ENCODE results near the gene SEL1L.
"Not testable (repeated sequence)": the region's sequence is repeated elsewhere in the genome, so short reads cannot be mapped to it uniquely, and the experiment has no call there.

SEL1L gene

GRCh38 chr14:81523616-81524015 lies 10.0 kb downstream of the SEL1L start:
- DNase-seq, result peak in 1 of 3 donors; percentile 11

- peak in 1 of 3 donors; percentile 14 for DNase-seq
These were observed 10.6 kb downstream of the SEL1L start for GRCh38 chr14:81523016-81523415.

DNA sequence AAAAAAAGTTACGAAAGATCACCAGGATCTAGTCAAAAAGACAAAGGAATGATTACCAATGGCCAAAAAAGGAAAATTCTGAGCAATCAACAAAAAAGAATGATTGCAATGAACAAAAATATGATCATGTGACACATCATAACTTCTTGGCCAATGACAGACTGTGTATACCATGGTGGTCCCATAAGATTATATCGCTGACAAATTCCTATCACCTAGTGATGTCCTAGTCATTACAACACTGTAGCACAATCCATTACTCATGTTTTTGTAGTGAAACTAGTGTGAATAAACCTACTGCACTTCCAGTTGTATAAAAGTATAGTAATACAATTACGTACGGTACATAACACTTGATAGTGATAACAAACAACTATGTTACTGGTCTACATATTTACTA lies 12.3 kb downstream of the SEL1L start:
- no peak for DNase-seq

DNA sequence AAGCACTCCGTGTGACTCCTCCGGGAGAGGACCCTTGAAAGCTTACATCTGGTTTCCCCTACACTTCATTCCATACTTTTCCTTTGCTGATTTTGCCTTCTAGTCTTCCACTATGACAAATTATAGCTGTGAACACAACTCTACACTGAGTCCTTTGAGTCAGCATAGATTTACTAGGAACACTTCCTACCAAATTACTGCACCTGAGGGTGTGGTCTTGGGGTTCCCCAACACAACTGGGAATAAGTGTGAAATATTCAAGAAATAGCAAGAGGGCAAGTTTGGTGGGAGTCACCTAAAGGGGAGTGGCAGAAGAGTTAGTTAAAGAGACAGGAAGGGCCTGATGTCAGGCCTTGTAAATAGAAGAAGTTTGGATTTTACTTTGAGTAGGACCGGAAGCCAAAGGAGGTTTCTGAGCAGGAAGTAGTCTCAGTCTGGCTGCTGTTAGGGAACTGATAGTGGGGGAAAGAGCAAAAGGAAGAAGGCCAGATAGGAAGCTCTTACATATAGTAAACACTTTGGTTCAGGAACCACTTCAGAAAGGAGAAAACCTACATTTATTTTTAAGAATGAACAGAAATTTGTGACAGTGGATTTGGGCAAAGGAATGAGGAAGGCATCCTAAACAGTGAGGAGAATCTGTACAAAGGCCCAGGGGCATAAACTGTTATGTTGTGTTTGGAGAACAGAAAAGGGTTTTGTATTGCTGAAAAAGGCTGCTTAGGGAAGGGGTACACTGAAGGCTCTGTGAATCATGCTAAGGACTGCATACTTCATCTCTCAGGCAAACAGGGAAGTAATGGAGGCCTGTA lies 14.2 kb downstream of the SEL1L start:
- DNase-seq, result peak; percentile 75 to 87 (median 84)

- peak; percentile 47 to 49 (median 47) for DNase-seq
These were observed 15.8 kb downstream of the SEL1L start for GRCh38 chr14:81517798-81518398.

- peak; percentile 26 to 63 (median 34) for DNase-seq
These were observed 16.5 kb downstream of the SEL1L start for GRCh38 chr14:81516986-81517797.

DNA sequence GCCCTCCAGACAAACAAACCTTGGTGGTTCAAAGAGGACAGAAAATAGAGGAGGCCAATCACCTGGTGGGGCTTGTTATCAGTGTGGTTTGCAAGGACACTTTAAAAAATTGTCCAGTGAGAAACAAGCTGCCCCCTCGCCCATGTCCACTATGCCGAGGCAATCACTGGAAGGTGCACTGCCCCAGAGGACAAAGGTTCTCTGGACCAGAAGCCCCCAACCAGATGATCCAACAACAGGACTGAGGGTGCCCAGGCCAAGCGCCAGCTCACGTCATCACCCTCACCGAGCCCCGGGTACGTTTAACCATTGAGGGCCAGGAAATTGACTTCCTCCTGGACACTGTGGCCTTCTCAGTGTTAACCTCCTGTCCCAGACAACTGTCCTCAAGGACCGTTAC lies 17.7 kb downstream of the SEL1L start:
- DNase-seq, result not testable (repeated sequence)

DNA sequence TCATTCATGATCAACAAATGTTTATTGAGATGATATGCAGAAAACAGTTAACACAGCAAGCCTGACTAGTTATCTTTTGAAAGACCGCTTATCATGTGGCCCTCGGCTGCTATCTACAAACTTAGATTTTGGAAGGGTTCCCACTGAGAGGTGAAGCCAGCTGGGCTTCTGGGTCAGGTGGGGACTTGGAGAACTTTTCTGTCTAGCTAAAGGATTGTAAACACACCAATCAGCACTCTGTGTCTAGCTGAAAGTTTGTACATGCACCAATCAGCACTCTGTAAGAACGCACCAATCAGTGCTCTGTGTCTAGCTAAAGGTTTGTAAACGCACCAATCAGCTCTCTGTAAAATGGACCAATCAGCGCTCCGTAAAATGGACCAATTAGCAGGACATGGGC lies 20.8 kb downstream of the SEL1L start:
- not testable (repeated sequence) for DNase-seq

GRCh38 chr14:81511111-81511904 lies 22.3 kb downstream of the SEL1L start:
- peak; percentile 5 to 49 (median 31) for DNase-seq

DNA sequence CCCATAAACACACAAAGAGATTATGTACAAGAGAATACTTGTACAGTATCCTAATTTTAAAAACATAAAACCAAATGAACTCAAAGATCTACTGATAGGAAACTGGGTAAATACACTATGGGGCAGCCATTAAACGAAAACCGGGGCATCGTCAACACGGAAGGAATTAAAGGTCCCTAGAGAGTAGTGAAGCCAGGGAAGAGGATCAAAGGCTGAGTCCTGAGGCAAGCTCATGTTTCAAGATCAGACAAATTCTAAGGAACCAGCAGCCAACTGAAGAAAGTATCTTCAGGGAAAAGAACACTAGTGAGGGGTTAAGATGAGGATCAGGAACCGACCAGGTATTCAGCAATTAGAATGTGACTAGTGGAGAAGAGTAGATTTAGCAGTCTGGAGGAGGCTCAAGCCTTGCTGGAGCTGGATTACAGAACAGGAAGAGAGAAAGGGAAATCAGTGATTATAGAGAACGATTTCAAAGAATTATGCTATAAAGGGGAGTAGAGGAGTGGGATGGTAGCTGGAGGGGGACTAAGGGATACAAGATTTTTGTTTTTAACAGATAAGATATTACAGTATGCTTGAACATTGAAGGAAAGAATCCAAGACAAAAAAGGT lies 23.7 kb downstream of the SEL1L start:
- no peak for DNase-seq

GRCh38 chr14:81509321-81509720 lies 24.3 kb downstream of the SEL1L start:
- DNase-seq, result no peak

DNA sequence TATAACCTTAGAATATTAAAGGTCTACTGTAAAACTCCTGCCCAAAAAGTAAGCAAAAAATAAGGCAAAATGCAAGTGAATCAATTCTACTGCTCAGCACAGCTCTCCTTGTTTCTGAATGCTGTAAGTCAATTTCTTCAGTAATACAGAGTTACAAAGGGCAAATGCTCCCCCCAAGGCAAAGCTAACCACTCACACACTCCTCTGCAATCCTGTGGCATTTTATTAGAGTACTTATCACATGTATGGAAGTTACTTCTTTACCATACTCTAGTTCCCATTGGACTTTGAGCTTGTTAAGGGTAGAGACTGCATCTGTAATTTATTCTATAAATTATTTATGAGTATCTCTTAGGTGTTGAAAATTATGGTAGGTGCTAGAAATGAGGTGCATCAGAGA lies 27.2 kb downstream of the SEL1L start:
- DNase-seq, result no peak

DNA sequence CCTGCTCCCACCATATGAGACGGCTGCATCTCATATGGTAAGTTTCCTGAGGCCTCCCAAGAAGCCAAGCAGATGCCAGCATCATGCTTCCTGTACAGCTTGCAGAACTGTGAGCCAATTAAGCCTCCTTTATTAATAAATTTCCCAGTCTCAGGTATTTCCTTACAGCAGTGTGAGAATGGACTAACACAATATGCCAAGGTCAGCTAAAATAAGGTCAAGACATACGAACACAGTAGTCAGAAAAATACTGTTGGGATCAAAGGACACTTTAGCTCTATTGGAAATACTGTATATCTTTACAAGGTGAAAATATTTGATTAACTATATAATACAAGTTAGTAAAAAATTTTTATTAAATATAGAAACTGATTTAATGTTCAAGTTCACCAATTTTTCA lies 28.8 kb downstream of the SEL1L start:
- no peak for DNase-seq

GRCh38 chr14:81485781-81486180 lies 47.9 kb downstream of the SEL1L start:
- DNase-seq, result peak in 1 of 3 donors; percentile 34

GRCh38 chr14:81485372-81485771 lies 48.3 kb downstream of the SEL1L start:
- no peak for DNase-seq

GRCh38 chr14:81484120-81484519 lies 49.5 kb downstream of the SEL1L start:
- no peak for DNase-seq

DNA sequence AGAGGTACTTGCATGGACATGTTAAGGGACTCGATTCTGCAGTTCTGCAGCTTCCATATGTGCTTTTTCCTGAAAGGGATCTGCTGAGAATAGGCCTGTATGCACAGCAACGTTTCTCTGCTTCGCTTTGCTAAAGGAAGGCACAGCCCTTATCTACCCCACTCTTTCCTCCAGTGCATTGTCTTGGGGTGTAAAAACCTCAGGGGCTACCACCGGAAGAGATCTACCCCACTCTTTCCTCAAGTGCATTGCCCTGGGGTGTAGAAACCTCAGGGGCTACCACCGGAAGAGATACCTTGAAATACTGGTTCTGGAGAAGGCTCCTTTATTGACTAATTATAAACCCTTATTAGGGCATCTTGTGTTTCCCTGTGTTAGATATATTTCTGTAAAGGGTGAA lies 52.9 kb downstream of the SEL1L start:
- DNase-seq, result no peak

GRCh38 chr14:81478446-81478845 lies 55.2 kb downstream of the SEL1L start:
- no peak for DNase-seq

DNA sequence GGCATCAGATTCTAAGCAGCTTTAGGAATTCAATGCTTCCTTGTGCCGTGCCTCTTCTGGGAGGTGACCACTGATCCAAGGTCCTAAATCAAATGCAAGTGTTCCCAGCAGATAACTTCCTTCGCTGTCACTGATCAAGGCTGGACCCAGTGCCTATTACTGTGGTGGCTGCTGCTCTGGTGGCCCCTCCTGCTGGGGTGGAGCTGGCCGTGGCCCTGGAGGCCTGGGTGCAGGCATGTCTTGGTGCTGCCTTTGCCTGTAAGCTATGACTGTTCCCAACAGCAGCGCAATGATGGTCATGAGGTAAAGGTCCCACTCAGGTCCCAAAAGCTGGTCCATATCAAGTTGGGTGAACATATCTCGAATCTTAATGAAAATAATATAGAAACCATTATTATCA lies 56.8 kb downstream of the SEL1L start:
- DNase-seq, result no peak

DNA sequence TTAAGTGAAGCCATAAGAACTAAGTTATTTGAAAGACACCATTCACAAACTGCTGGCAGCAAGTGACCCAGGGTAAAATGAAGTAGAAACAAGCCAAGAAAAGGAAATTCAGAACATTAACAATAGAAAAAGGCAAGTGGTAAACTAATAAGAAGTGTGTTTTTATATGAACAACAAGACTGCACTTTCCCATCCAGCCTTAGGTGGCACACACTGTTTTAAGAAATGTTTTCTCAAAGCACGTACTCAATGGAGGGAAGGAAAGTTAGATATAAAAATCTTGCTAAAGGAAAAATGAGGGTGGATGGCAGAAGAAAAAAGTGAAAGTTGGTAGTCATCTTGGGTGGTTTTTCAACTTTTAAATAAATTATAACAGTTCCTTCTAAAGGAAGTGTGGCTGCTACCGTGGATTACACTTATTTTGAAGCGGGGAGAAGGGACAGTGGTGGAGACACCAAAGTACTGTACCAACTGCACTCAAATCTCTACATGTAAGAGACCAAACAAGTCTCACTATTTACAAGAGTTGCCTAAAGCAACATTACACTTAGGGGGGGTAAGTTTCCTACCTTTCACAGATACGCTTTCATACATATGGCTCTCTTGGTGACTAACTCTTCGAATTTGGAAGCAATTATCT lies 58.8 kb downstream of the SEL1L start:
- no peak for DNase-seq

- no peak for DNase-seq
These were observed 59.5 kb downstream of the SEL1L start for GRCh38 chr14:81474148-81474492.

All from suppressor macrophage treated with lipopolysaccharide for 1 hour (primary cell).